ENCODE measurements around the gene FA2H.

GRCh38 chr16:74813109-74813641 is 38.6 kb upstream of the FA2H start:
- TF ChIP-seq CTCF (IDR thresholded peaks at IDR 0.05; ENCODE audit: low read depth, low read length) (peak; percentile 94), EZH2phosphoT487 (IDR thresholded peaks at IDR 0.05; ENCODE audit: low read depth) (no peak)
